Activated CD4-positive, alpha-beta T cell treated with anti-CD3 and anti-CD28 coated beads, Interleukin-2, amount 50 U/mL, for 48 hours (primary cell): ENCODE data around the gene SERPINF2.
"Not testable (repeated sequence)": the region's sequence is repeated elsewhere in the genome, so short reads cannot be mapped to it uniquely, and the experiment has no call there.

Source experiments
- DNase-seq, 2 experiments: peaks; one replicate each; pipeline ENCODE4 v3.0.0-alpha.2; 2020

The SERPINF2 gene

DNA sequence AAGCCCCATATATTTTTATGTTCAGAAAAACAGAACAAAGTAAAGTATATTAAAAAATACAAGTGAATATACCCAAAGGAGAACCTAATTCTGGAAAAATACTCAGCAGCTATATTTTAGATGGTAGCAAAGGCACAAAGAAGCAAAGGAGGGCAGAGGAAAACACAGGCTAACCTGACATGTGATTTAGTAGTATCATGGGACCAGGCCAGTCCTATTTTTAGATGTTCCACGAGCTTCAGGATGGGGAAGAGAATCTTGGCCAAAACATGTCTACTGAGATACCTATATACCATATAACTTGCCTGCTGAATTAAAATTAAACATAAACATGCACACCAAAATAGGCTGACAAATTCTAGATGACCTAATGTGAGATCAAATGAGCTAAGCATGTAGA is 54.1 kb downstream of the SERPINF2 start:
- DNase-seq, result no peak

DNA sequence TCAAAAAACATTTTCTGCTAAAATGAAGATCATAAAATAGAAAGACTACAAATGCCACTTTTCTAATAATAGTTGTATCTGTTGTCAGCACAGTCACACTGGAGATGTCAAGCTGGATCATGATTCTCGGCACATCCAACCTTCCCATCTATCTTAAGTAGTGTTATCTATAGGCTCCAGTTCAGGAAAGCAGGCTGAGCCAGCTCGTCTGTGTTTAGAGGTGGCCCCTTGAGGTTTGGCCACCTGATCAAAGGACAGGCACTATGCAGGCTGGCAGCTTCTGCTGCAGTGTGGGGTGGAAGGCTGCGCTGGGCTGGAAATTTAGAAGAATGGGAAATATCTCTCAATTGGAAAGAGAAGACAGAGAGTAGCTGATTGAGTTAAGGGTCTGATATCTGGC is 54.7 kb downstream of the SERPINF2 start:
- DNase-seq, result no peak

DNA sequence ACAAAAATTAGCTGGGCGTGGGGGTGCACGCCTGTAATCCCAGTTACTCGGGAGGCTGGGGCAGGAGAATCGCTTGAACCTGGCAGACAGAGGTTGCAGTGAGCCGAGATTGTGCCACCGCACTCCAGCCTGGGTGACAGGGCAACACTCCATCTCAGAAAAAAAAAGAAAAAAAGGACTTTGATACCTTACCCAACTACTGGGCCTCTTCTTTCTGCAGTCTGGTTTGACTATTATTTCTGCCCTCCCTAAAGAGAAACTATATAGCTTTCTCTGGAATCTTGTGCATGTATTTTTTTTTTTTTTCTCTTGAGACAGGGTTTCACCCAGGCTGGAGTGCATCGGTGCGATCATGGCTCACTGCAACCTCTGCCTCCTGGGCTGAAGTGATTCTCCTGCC is 55.2 kb downstream of the SERPINF2 start:
- DNase-seq, result not testable (repeated sequence)

DNA sequence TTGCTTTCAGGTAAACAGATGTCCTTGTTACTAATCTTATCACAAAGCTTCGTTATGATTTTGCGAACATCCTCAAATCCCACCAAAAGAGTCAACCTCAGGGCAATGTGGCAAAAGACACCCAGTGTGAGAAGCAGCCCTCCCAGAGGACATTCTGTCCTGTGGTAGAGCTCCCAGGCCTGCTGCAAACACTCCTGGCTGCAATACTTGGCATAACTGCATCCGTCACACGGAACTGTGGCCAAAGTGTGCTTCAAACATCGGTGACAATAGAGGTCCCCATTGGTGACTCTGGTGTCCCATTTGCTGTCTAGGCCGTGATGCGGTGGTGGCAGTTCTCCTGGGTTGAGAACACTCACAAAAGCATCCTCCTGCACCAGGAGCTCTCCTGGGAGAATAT is 57.6 kb downstream of the SERPINF2 start:
- no peak for DNase-seq

DNA sequence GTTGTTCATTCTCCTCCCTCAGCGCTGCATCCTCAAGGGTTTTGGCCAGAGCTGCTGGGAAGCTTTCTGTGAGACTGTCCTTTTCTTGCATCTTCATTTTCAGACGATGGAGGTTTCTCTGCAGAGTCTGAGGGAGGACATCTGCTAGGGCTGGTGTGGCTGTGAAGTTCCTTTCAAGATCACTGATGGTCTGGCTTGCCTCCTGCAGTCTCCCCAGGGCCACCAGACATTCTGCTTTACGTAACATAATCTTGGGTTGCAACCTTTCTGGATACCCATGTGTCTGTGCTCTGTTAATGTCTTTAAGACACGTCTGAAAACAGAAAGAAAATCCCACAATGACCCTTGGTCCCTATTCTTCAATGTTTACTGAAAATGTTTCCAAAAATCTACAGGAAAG is 58.0 kb downstream of the SERPINF2 start:
- DNase-seq, result no peak

DNA sequence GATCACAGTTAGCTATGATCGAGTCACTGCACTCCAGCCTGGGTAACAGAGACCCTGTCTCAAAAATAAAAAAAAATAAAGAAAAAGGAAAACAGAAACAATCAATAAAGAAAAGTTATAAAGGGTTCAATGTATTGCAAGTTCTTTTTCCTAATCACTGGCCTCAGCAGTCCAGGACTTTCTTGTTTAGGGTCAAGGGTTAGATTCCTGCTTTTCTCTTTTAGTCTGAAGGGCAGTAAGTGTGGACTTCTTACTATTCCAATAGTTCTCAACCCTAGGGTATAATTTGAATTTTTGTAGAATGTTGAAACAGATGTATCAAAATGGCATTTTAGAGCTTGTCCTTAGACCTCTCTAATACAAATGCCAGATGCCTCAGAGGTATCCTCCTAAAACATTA is 59.8 kb downstream of the SERPINF2 start:
- no peak for DNase-seq

DNA sequence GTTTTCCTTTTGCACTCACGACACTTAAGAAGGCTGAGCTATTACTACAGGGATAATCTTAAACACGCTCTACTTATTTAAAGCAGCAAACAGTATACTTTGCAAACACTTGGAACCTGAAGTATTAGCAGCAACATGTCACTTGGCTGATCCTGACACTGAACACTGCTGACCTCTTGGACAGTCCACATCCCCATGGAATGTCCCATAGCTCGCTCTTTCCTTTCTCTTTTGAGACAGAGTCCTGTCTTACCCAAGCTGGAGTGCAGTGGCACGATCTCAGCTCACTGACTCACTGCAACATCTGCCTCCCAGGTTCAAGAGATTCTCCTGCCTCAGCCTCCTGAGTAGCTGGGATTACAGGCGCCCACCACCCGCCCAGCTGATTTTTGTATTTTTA is 60.6 kb downstream of the SERPINF2 start:
- DNase-seq, result no peak
